ENCODE data around the gene USP31.

USP31 gene

GRCh38 chr16:23092072-23092800 is 57.0 kb downstream of the USP31 start:
- DNase-seq = no peak

GRCh38 chr16:23089111-23089510 is 60.1 kb downstream of the USP31 start:
- DNase-seq = no peak

GRCh38 chr16:23088018-23088417 is 61.2 kb downstream of the USP31 start:
- no peak for DNase-seq

- no peak for DNase-seq
Observed at GRCh38 chr16:23085949-23086348, 63.3 kb downstream of the USP31 start.

- DNase-seq = no peak
Observed at GRCh38 chr16:23082161-23082788, 67.0 kb downstream of the USP31 start.

GRCh38 chr16:23081675-23082119 is 67.6 kb downstream of the USP31 start:
- DNase-seq = peak; percentile 29

- DNase-seq = no peak
Observed at GRCh38 chr16:23080747-23081146, 68.5 kb downstream of the USP31 start.

- DNase-seq = no peak
Observed at GRCh38 chr16:23080329-23080728, 68.9 kb downstream of the USP31 start.

- no peak for DNase-seq
Observed at GRCh38 chr16:23079675-23080301, 69.5 kb downstream of the USP31 start.

- DNase-seq = no peak
Observed at GRCh38 chr16:23074423-23074822, 74.8 kb downstream of the USP31 start.

GRCh38 chr16:23072769-23073549 is 76.3 kb downstream of the USP31 start:
- peak; percentile 30 for DNase-seq

GRCh38 chr16:23072084-23072599 is 77.1 kb downstream of the USP31 start:
- peak; percentile 21 for DNase-seq

GRCh38 chr16:23071196-23072083 is 77.8 kb downstream of the USP31 start:
- no peak for DNase-seq

GRCh38 chr16:23069844-23070243 is 79.4 kb downstream of the USP31 start:
- no peak for DNase-seq

GRCh38 chr16:23068079-23068736 is 81.0 kb downstream of the USP31 start:
- no peak for DNase-seq

GRCh38 chr16:23066676-23067075 is 82.6 kb downstream of the USP31 start:
- no peak for DNase-seq

- no peak for DNase-seq
Observed at GRCh38 chr16:23064639-23065038, 84.6 kb downstream of the USP31 start.

- DNase-seq = no peak
Observed at GRCh38 chr16:23062524-23062923, 86.7 kb downstream of the USP31 start.

- no peak for DNase-seq
Observed at GRCh38 chr16:23061669-23062068, 87.6 kb downstream of the USP31 start.

- DNase-seq = peak; percentile 62
Observed at GRCh38 chr16:23060458-23061320, 88.6 kb downstream of the USP31 start.
